Activated T-cell treated with anti-CD3 and anti-CD28 coated beads for 48 hours (primary cell): Measurements from ENCODE around the gene ADAM19.

Experiments
- DNase-seq: peaks from one replicate; pipeline ENCODE4 v3.0.0-alpha.2; 2020; ENCODE audit warnings: low read depth

ADAM19 gene

DNA sequence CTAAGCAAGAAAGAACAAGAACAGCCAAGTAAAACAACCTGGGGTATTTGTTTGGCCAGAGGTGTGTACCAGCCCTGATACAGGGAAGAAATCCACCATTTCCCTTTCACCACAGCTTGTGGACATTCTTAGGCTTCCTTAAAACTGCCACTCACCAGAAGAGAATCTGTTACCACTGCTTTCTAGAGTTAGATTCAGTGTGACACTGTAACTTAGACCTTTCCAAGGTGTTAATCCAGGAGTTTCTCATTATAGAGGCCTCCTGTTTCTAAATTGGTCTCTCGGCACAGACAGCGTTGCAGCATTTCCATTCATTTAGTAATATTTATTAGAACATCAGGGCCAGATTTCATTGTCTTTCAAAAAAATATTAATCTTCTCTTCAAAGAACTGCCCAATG, 60.6 kb downstream of the ADAM19 start:
- DNase-seq = no peak

- no peak for DNase-seq
Observed at GRCh38 chr5:157513182-157513581, 62.4 kb downstream of the ADAM19 start.

GRCh38 chr5:157511651-157512644, 63.6 kb downstream of the ADAM19 start:
- peak; percentile 23 for DNase-seq

GRCh38 chr5:157510682-157511081, 64.9 kb downstream of the ADAM19 start:
- no peak for DNase-seq

GRCh38 chr5:157509587-157509986, 66.0 kb downstream of the ADAM19 start:
- no peak for DNase-seq

- no peak for DNase-seq
Observed at GRCh38 chr5:157509093-157509492, 66.5 kb downstream of the ADAM19 start.

- DNase-seq = no peak
Observed at GRCh38 chr5:157506981-157507780, 68.4 kb downstream of the ADAM19 start.

GRCh38 chr5:157506066-157506590, 69.4 kb downstream of the ADAM19 start:
- no peak for DNase-seq

DNA sequence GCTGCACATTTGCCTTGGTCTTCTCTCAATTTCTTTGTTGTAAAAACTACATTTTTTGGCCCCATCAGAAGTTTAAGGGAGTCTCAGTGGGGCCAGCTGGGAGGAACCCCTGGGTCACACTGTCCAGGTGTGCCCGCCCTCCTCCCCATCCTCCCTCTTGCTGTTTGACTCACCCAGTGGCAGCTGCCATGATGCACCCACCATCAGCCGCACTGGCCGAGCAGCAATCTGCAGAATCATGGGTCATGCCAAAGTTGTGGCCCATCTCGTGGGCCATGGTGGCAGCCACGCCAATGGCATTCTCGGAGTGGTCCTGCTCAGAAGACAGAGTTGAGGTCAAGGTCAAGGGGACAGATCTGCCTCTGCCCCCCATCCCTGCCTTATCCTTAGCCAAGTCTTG, 70.1 kb downstream of the ADAM19 start:
- no peak for DNase-seq

- no peak for DNase-seq
Observed at GRCh38 chr5:157504053-157504452, 71.5 kb downstream of the ADAM19 start.

DNA sequence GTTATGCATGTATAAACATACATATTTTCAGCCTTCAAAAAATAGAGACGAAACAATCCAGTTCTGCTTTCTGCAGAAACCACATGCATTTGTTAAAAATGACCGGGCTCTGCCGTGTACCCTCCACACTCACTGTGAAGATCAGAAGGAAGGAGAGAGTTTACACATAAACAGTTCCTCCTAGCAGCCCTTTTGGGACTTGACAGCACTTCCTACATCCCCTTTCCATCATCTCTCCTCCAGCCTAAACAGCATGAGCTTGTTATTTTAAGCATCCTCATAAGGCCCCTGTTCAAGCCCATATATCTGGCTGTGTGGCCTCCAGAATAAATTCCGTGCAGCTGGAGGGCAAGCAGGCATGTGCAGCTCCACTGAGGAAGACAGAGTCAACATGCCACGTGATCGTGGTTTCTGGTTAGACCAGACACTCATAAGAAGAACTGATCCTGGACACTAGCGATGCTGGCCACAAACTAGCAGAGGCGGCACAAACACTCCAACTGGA, 73.4 kb downstream of the ADAM19 start:
- no peak for DNase-seq

GRCh38 chr5:157497875-157498611, 77.5 kb downstream of the ADAM19 start:
- DNase-seq = no peak

DNA sequence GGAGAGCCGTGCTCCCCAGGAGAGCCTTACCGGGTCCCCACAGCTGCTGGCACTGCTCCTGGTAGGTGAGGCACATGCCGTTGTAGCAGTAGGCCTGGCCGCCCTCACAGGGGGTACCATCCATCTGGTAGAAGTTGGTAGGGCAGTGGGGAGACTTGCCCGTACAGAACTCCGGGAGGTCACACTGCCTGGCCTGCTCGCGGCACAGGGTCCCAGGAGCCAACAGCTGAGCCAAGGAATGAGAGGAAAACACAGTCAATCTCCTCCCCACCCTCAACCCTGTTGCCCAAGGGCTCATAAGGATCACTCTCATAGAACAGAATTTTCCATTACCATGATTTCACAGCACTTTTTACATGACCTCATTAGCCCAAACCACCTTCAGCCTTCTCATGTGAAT, 78.7 kb downstream of the ADAM19 start:
- DNase-seq = no peak

GRCh38 chr5:157494178-157494832, 81.3 kb downstream of the ADAM19 start:
- DNase-seq = no peak

DNA sequence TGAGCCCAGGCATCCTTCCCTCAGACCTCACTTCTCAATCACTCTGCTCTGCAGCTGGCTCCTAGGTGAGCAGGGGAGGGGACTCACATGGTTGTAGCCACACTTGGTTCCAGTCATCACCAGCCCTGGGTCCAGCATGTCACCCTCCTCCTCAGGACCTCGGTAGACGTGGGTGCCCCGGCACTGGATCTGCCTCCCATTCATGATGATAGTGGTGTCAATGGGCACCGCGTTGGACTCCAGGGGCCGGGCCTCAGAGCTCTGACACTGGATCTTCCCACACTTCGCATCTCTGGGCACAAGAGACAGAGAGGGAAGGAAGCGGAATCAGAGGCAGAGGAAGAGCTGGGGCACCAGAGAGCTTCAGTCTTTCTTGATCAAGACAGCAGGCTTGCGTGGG, 82.7 kb downstream of the ADAM19 start:
- no peak for DNase-seq

DNA sequence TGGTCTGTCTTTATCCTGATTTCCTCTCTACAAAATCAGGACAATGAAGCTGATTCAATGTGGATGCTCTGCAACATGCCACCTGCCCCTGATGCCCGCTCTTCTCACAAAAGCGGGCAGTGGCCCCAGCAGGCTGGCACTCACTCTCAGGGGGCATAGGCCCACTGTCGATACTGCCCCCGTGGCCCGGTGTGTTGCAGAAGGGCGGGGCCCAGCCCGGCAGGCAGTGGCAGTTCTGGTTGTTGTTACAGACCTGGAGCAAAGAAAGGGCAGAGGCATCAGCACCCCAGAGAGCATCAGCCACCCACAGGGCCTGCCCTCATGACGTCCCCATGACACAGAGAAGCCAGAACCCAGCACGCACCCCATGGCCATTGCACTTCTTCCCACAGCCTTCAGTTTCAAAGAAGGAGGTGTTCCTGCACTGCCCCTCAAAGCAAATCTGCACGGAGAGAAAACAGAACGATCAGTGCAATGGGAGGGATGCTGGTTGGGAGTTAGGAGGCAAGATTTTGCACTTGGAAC, 84.0 kb downstream of the ADAM19 start:
- no peak for DNase-seq

DNA sequence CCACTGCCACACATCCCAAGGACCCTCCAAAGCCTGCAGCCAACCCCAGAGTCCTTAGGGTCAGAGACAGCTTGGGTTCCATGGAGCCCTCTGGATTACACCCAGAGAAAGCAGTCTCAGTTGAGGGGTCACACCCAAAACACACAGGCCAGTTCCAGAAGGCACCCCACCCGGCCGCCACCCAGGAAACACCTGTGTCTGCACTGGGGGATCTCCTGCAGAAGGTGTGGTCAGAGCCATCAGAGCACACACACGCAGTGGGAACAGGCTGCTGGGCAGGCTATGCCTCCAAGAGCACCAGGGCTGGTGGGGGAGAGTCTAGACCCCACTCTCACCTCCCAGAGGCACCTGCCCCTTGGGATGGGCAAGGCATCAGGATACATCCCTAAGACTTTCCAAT, 88.2 kb downstream of the ADAM19 start:
- DNase-seq = no peak

GRCh38 chr5:157486861-157487260, 88.7 kb downstream of the ADAM19 start:
- DNase-seq = no peak

GRCh38 chr5:157486221-157486681, 89.3 kb downstream of the ADAM19 start:
- DNase-seq = no peak

DNA sequence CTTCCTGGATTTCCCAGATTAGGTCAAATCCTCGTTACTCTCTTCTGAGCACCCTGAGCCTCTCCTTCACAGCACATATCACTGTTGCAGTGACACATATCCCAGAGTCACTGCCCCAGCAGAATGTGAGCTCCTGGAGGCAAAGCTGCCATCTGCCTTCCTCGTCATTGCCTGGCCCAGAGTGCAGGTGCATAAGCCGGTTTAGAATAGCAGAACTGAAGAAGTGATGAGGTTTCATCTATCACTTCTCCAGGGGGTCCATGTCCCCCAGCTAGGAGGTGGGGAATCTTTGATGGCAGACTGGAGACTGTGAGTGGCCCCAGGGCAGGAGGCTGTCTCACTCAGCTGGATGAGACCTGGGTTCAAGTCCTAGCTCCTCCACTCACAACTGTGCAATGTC, 89.8 kb downstream of the ADAM19 start:
- no peak for DNase-seq

DNA sequence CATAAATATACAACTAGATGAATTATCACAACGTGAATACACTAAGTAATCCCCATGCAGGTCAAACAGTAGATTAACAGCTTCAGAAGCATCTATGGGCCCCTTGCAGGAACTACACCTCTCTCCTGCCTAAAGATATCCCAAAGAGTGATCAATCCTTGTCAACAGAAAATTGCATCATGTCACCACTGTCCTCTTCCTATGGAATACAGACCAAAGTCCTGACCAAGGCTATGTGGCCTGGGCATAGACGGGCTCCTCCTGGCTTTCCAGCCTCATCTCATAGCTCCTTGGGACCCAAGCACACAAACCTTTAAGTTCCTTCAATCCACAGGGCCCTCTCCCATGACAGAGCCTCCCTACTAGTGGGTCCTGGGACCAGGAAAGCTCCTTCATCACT, 90.2 kb downstream of the ADAM19 start:
- DNase-seq = no peak
